RWPE1 (cell line): ENCODE measurements around the gene GPR87.

Experiments used
- CTCF ChIA-PET: fragments of 350-600 bp; sonication (Branson Sonifier 250); formaldehyde crosslinking; extraction: SDS; loops from one replicate; lab custom pipeline; 2021; lab: Yijun Ruan, JAX
- POLR2A ChIA-PET: fragments of 400-600 bp; formaldehyde crosslinking; extraction: SDS; loops from one replicate; lab custom pipeline; 2020; ENCODE audit warnings: antibody characterized with exemption; ENCODE audit not compliant: low non-redundant PET; lab: Yijun Ruan, JAX
- DNase-seq: peaks from one replicate; pipeline ENCODE4 v3.0.0; 2012; ENCODE audit warnings: low spot score
- H3K27ac ChIP-seq: fragments of 450-650 bp; 2 replicates; pipeline ENCODE4 v1.5.1; 2017
- TF ChIP-seq, protein P1 (sequence below): fragments of 450-650 bp; conservative IDR thresholded peaks from 2 replicates; pipeline ENCODE4 v1.5.1; 2017; ENCODE audit warnings: low read depth, mild to moderate bottlenecking

GPR87 gene

GRCh38 chr3:151306168-151306810 is 10.3 kb downstream of the GPR87 start:
- no peak for DNase-seq
- TF ChIP-seq, protein P1, sequence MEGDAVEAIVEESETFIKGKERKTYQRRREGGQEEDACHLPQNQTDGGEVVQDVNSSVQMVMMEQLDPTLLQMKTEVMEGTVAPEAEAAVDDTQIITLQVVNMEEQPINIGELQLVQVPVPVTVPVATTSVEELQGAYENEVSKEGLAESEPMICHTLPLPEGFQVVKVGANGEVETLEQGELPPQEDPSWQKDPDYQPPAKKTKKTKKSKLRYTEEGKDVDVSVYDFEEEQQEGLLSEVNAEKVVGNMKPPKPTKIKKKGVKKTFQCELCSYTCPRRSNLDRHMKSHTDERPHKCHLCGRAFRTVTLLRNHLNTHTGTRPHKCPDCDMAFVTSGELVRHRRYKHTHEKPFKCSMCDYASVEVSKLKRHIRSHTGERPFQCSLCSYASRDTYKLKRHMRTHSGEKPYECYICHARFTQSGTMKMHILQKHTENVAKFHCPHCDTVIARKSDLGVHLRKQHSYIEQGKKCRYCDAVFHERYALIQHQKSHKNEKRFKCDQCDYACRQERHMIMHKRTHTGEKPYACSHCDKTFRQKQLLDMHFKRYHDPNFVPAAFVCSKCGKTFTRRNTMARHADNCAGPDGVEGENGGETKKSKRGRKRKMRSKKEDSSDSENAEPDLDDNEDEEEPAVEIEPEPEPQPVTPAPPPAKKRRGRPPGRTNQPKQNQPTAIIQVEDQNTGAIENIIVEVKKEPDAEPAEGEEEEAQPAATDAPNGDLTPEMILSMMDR, result no peak
- POLR2A ChIA-PET, result interaction anchor here (0.6 kb wide), 1 partner anchor 14 kb away, joined by 3 read pairs; no protein-coding TSS in a partner anchor
- CTCF ChIA-PET, result interaction anchor here (1.4 kb wide), 1 partner anchor 22 kb away, joined by 16 read pairs; no protein-coding TSS in a partner anchor
- peak overlapping the region; percentile 95 for H3K27ac ChIP-seq

DNA sequence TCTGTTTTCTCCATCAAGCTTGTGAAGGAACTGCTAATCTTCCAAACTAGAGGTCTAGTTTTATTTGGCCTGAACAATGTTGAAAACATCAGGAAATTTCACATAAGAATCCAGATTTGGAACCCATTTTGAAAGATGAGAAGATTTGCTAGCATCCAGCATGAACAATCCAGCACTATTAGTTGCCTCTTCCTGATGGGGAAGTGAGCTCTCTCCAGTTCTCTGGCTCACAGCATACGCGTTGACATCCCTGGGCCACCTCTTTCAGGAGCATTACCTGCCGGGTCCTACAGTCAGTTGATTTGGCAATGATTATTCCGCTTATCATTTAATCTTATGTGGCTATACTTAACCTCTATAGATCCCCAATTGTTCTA is 10.9 kb downstream of the GPR87 start:
- DNase-seq, result no peak
- ChIA-PET CTCF (interaction anchor here (1.4 kb wide), 1 partner anchor 22 kb away, joined by 16 read pairs; no protein-coding TSS in a partner anchor), POLR2A (interaction anchor here (0.5 kb wide), 1 partner anchor 602 kb away, joined by 3 read pairs; the partner anchor contains the start of gene ERICH6)
- TF ChIP-seq, protein P1, result no peak
- H3K27ac ChIP-seq, result peak overlapping the region; percentile 95

DNA sequence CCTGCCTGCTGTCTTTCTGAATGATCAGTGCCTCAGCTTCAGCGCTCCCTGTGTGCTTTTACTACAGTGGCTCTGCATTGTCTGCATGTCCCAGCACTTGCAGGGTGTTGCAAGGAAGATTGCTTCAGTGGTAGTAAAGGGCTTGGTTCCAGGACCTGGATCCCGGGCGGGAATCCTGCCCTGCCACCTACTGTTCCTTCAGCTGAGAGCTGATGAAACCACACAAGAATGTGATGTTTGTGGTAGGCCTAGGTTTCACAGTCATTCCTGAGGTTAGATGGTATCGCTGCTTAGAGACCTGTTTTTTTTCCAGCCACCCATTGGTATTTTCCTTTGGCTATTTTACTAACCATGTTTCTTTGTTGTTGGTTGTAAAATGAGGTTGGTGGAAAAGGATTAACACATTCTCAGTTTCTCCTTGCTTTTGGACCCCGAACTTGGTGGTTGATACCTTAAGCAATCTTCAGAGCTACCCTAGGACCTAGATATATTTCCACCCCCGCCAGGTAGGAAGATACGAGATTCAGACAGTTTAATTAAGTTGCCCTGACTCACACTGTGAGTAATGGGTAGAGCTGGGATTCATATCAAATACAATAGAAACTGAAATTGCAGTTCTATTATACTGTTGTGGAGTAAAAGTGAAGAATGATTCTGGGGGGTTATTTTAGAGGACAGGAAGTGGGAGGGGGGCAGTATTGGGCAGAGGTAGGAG is 11.4 kb downstream of the GPR87 start:
- POLR2A ChIA-PET, result interaction anchor here (0.5 kb wide), 1 partner anchor 601 kb away, joined by 3 read pairs; the partner anchor contains the start of gene ERICH6
- CTCF ChIA-PET, result interaction anchor here (0.6 to 1.7 kb wide), 4 partner anchors 23 to 1730 kb away, joined by 3 to 6 read pairs (median 4); no protein-coding TSS in a partner anchor
- peak overlapping the region; percentile 95 for H3K27ac ChIP-seq
- TF ChIP-seq, protein P1, result peak; percentile 43
- peak; percentile 90 for DNase-seq

GRCh38 chr3:151303751-151304150 is 12.9 kb downstream of the GPR87 start:
- peak overlapping the region; percentile 95 for H3K27ac ChIP-seq
- TF ChIP-seq, protein P1, result no peak
- ChIA-PET POLR2A (no interaction called here), CTCF (interaction anchor here (0.6 to 1.7 kb wide), 6 partner anchors 16 to 1107 kb away, joined by 3 to 9 read pairs (median 4); no protein-coding TSS in a partner anchor)
- DNase-seq, result no peak

GRCh38 chr3:151301787-151302186 is 14.8 kb downstream of the GPR87 start:
- TF ChIP-seq, protein P1, result no peak
- H3K27ac ChIP-seq, result no peak overlapping the region
- ChIA-PET POLR2A (no interaction called here), CTCF (no interaction called here)
- DNase-seq, result no peak

- H3K27ac ChIP-seq, result no peak overlapping the region
- DNase-seq, result no peak
- ChIA-PET POLR2A (no interaction called here), CTCF (interaction anchor here (0.6 kb wide), 1 partner anchor 589 kb away, joined by 3 read pairs; no protein-coding TSS in a partner anchor)
- TF ChIP-seq, protein P1, result no peak
These were observed 16.1 kb downstream of the GPR87 start for GRCh38 chr3:151300539-151300938.
